GM19025 (cell line): ENCODE data around the gene TPRX1.
"Not testable (repeated sequence)": the region's sequence is repeated elsewhere in the genome, so short reads cannot be mapped to it uniquely, and the experiment has no call there.

Experiments used
- ATAC-seq: cut with Tn5 transposase; IDR thresholded peaks from one replicate; pipeline ENCODE4 v1.9.1; 2021; ENCODE audit warnings: mild to moderate bottlenecking, low read depth, moderate library complexity; ENCODE audit not compliant: unreplicated experiment

TPRX1 gene

GRCh38 chr19:47804451-47804850 lies at the start of gene TPRX1:
TPRX1 (minus strand) TSS chr19:47804551; CDS start chr19:47804539, 12 bp downstream.
- ATAC-seq, result not testable (repeated sequence)

GRCh38 chr19:47853003-47853402 lies 48.7 kb upstream of the TPRX1 start:
- ATAC-seq, result no peak

GRCh38 chr19:47848823-47849473 lies 44.6 kb upstream of the TPRX1 start:
- ATAC-seq, result no peak

GRCh38 chr19:47848425-47848822 lies 44.1 kb upstream of the TPRX1 start:
- ATAC-seq, result no peak

- ATAC-seq, result no peak
These were observed 38.6 kb upstream of the TPRX1 start for GRCh38 chr19:47842941-47843340.

- no peak for ATAC-seq
These were observed 35.6 kb upstream of the TPRX1 start for GRCh38 chr19:47839913-47840312.

GRCh38 chr19:47839411-47839810 lies 35.1 kb upstream of the TPRX1 start:
- ATAC-seq, result no peak

GRCh38 chr19:47836038-47836437 lies 31.7 kb upstream of the TPRX1 start:
- no peak for ATAC-seq

- ATAC-seq, result no peak
These were observed 28.4 kb upstream of the TPRX1 start for GRCh38 chr19:47832723-47833122.

DNA sequence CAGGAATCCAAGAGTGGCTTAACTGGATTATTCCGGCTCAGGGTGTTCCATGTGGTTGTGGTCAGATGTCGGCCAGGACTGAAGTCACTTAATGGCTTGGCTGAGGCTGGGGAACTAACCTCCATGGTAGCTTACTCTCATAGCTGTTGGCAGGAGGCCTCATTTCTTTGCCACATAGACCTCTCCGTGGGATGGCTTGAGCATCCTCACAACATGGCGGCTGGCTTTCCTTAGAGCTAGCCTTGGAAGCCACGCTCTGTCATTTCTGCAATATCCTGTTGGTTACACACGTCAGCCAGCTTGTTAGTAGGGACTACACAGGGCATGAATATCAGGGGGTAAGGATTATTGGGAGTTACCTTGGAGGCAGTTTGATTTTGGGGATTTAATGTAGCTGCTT lies 22.4 kb upstream of the TPRX1 start:
- ATAC-seq, result no peak

DNA sequence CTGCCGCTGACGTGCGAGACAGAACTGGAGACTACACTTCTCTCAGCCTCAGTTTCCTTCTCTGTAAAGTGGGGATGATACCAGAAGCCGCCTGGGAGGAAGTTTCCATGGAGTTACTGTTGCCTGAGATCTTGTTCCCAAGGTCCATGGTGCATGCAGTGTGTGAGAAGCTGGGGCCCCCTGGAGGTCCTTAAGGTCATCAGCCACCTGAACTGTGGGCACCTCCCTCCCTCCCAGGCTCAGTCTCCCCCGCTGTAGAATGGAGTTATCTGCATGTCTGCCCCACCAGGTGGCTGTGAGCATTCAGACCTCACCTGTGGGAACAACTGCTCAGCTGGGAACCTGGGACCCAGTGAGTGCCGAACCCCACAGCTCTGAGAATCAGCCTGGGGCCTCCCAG lies 20.0 kb upstream of the TPRX1 start:
- ATAC-seq, result no peak

- no peak for ATAC-seq
These were observed 17.2 kb upstream of the TPRX1 start, which contains the start of gene CRX for GRCh38 chr19:47821460-47822020. CRX (plus strand) TSS chr19:47821937; CDS start chr19:47834444, 12,507 bp downstream.

GRCh38 chr19:47820410-47820809 lies 16.1 kb upstream of the TPRX1 start:
- no peak for ATAC-seq

- ATAC-seq, result no peak
These were observed 15.5 kb upstream of the TPRX1 start for GRCh38 chr19:47819858-47820257.

DNA sequence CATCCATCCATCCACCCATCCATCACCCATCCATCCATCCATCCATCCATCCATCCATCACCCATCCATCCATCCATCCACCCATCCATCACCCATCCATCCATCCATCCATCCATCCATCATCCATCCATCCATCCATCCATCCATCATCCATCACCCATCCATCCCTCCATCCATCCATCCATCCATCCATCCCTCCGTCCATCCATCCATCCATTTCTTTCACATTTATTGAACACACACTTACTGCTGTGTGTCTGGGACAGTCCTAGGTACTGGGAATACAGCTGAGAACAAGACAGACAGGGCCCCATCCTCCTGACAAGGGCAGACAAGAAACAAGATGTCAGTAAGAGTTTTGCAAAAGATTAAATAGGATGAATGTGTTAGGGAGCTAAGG lies 13.9 kb upstream of the TPRX1 start:
- ATAC-seq, result not testable (repeated sequence)

DNA sequence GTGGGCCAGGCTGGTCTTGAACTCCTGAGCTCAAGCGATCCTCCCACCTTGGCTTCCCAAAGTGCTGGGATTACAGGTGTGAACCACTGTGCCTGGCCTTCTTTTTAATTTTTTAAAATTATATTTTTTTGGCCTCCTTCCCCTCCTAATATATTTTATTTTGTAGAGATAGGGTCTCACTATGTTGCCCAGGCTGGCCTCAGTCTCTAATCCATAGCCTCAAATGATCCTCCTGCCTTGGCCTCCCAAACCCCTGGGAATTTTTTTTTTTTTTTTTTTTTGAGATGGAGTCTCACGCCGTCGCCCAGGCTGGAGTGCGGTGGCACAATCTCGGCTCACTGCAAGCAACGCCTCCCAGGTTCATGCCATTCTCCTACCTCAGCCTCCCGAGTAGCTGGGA lies 11.9 kb upstream of the TPRX1 start:
- not testable (repeated sequence) for ATAC-seq

- ATAC-seq, result no peak
These were observed 9.6 kb upstream of the TPRX1 start for GRCh38 chr19:47813995-47814328.

- ATAC-seq, result no peak
These were observed 9.1 kb upstream of the TPRX1 start for GRCh38 chr19:47813304-47813994.

GRCh38 chr19:47806435-47806834 lies 2.1 kb upstream of the TPRX1 start:
- ATAC-seq, result no peak

DNA sequence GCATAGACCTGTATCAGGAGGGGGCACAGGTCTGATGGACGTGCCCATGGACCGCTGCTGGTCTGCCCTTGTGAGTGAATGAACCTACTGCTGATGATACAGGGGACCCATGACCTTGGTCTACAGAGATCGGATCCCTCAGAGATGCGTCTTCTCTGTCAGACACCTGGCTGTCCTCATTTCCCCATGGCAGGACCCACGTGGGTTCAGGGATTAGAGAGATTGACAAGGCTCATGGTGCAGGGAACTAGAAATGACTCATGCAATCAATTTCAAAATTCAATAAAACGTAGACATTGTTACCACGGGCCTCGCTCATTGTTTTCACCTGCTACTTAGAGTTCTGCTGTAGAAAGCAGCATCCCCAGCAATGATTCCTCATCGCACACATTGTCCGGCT lies 962 bp upstream of the TPRX1 start:
- ATAC-seq, result no peak

GRCh38 chr19:47803671-47804070 lies 680 bp downstream of the TPRX1 start:
- not testable (repeated sequence) for ATAC-seq

- ATAC-seq, result not testable (repeated sequence)
These were observed 1.2 kb downstream of the TPRX1 start for GRCh38 chr19:47803148-47803547.
